Spleen (tissue), 11 donors: Measurements from ENCODE around the gene ZAR1L. TPM values are rescaled to one million over a fixed set of nuclear protein-coding genes. Genes with fewer than 3 reads are reported as not detected.

ENCODE experiments used
- DNase-seq: peaks from one replicate; pipeline ENCODE4 v3.0.0-alpha.2; 2020
- H3K27ac ChIP-seq, 8 donors: fragments of 200-600 bp; sonication (generic) in 7 of 8; 1 replicate in 4 of 8; 2 replicates in 4 of 8; pipeline versions ENCODE4 v1.5.0 to v1.8.0; 2016 to 2021; ENCODE audit warnings: inconsistent platforms in 4 of 8, mild to moderate bottlenecking in 4 of 8, moderate library complexity in 1 of 8
- H3K27me3 ChIP-seq, 7 donors: fragments of 200-600 bp; sonication (generic) in 6 of 7; replicated peaks in 1 of 7; 1 replicate in 4 of 7; 2 replicates in 3 of 7; pipeline versions ENCODE4 v1.5.0 to v1.8.0; 2016 to 2021; ENCODE audit warnings: inconsistent platforms in 3 of 7, mild to moderate bottlenecking in 1 of 7
- H3K36me3 ChIP-seq, 6 donors: fragments of 200-600 bp; sonication (generic) in 5 of 6; 1 replicate in 4 of 6; 2 replicates in 2 of 6; pipeline versions ENCODE4 v1.5.0 to v1.8.0; 2016 to 2021; ENCODE audit warnings: inconsistent platforms in 2 of 6
- H3K4me1 ChIP-seq, 6 donors: fragments of 200-600 bp; sonication (generic) in 5 of 6; 1 replicate in 3 of 6; 2 replicates in 3 of 6; pipeline versions ENCODE4 v1.5.0 to v1.8.0; 2016 to 2021; ENCODE audit warnings: inconsistent platforms in 3 of 6
- H3K4me3 ChIP-seq, 8 donors: fragments of 200-600 bp; sonication (generic) in 7 of 8; 1 replicate in 4 of 8; 2 replicates in 4 of 8; pipeline versions ENCODE4 v1.5.0 to v1.8.0; 2016 to 2021; ENCODE audit warnings: inconsistent platforms in 4 of 8, mild to moderate bottlenecking in 4 of 8, moderate library complexity in 2 of 8
- H3K9me3 ChIP-seq, 8 donors: fragments of 200-600 bp; sonication (generic) in 7 of 8; 1 replicate in 4 of 8; 2 replicates in 4 of 8; pipeline versions ENCODE4 v1.5.0 to v1.8.0; 2016 to 2021; ENCODE audit warnings: inconsistent platforms in 4 of 8
- CTCF ChIP-seq, 11 experiments: fragments of 200-600 bp in 7 of 11; fragments of 450-650 bp in 4 of 11; sonication (generic) in 4 of 11; IDR thresholded peaks in 8 of 11; conservative IDR thresholded peaks in 3 of 11; 1 replicate in 7 of 11; 2 replicates in 4 of 11; pipeline versions ENCODE4 v1.4.0 to v1.8.0; 2016 to 2021; ENCODE audit warnings: antibody characterized with exemption in 11 of 11, inconsistent platforms in 4 of 11, mild to moderate bottlenecking in 1 of 11
- POLR2A ChIP-seq, 3 donors: fragments of 450-650 bp; IDR thresholded peaks; one replicate each; pipeline ENCODE4 v1.5.1; 2017; ENCODE audit warnings: antibody characterized with exemption in 3 of 3, mild to moderate bottlenecking in 1 of 3
- POLR2AphosphoS5 ChIP-seq, 3 donors: sonication (generic); formaldehyde crosslinking; IDR thresholded peaks; one replicate each; pipeline ENCODE4 v1.5.1; 2017; ENCODE audit warnings: antibody characterized with exemption in 3 of 3
- WGBS, 5 donors: extraction: QIAGEN DNeasy Blood & Tissue Kit in 3 of 5; methylation state at CpG; one replicate each; pipeline versions ENCODE4 v1.1.5 to v1.1.7; 2013 to 2018; 5-methylcytosine and 5-hydroxymethylcytosine counted together
- intact Hi-C: fragments of 100-400 bp; cut with DNase I; formaldehyde crosslinking; loops from one replicate; pipeline ENCODE4 v1.15.0; 2023; ENCODE audit warnings: low total_unique reads
- polyA plus RNA-seq, 3 donors: library from polyadenylated mRNA; stranded (reverse); fragments of 200-250 nt; gene quantifications; one replicate each; pipeline ENCODE4 v1.2.1, GENCODE V29; 2013
- total RNA-seq, 7 donors: library from RNA; depleted of rRNA in 3 of 7; stranded (reverse); fragments of >200 nt in 3 of 7; fragmentation: NEBNext Ultra II Directional in 4 of 7; extraction: Animal tissue kit (Norgen Biotek cat#: 25700) in 4 of 7; gene quantifications; one replicate each; pipeline versions ENCODE4 v1.1.0 to v1.2.1, GENCODE V29; 2016 to 2021
- donor health status: healthy with polysubstance abuse.
- donor health status: DM: no; HTN: no; CAD: no; lungs with moderate emphysema.
- donor health status: DM: no; HTN: no; CAD: no.
- donor health status: Bipolar disorder and iron deficiency.
- donor health status: healthy.
- donor health status: DM: no; HTN: no; CAD: no.
- donor health status: DM: yes; HTN: yes; CAD: no.

ZAR1L gene
- total and polyA plus RNA-seq, 10 donors, result 0.09 TPM; not detected in 9

GRCh38 chr13:32256243-32256642 lies 58.9 kb downstream of the ZAR1L start:
- peaks cover 0 to 82% (median 0%) of the 10 kb centered on the region in 6 donors for H3K36me3 ChIP-seq
- 87 to 97% (median 91%) methylated on average over 4 of the region's 4 CpGs for whole genome bisulfite sequencing, 5 donors
- peaks cover 0 to 6% (median under 1%) of the 10 kb centered on the region in 6 donors for H3K4me1 ChIP-seq
- no peaks in the 10 kb centered on the region for H3K9me3 ChIP-seq
- H3K4me3 ChIP-seq, result no peak overlapping the region
- no peaks in the 10 kb centered on the region for H3K27me3 ChIP-seq
- TF ChIP-seq CTCF (IDR thresholded peaks at IDR 0.05 in 8 of 11, conservative IDR thresholded peaks at IDR 0.05 in 3 of 11) (no peak), POLR2AphosphoS5 (IDR thresholded peaks at IDR 0.05) (no peak), POLR2A (IDR thresholded peaks at IDR 0.05) (no peak)
- intact Hi-C loops, result no loop called here
- DNase-seq, result no peak
- H3K27ac ChIP-seq, result no peak overlapping the region

DNA sequence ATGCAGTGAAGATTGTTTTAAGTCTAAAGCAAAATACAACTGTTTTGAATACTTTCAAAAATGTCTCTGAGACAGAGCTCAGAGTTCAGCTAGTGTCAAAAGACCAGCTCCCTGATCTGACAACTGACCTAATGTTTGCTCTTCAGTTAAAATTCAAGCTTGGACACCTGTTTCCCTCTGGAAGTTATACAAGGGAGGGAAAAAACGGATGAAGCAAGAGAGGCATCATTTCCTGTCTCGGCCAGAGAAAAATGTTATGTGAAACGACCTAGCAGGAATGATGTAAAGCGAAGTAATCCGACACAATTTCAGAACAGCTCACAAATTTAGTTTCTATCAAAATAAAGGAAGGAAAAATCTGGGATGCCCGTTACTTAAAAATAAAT lies 59.4 kb downstream of the ZAR1L start:
- TF ChIP-seq POLR2A (IDR thresholded peaks at IDR 0.05) (no peak), POLR2AphosphoS5 (IDR thresholded peaks at IDR 0.05) (no peak), CTCF (IDR thresholded peaks at IDR 0.05 in 8 of 11, conservative IDR thresholded peaks at IDR 0.05 in 3 of 11) (no peak)
- Histone ChIP-seq H3K4me1 (peaks cover 0 to 3% (median 0%) of the 10 kb centered on the region in 6 donors), H3K27me3 (no peaks in the 10 kb centered on the region), H3K27ac (no peak overlapping the region), H3K9me3 (no peaks in the 10 kb centered on the region), H3K36me3 (peaks cover 0 to 87% (median 0%) of the 10 kb centered on the region in 6 donors), H3K4me3 (no peak overlapping the region)
- WGBS, 5 donors, result 53 to 75% (median 69%) methylated on average over 6 of the region's 6 CpGs
- intact Hi-C loops, result no loop called here
- DNase-seq, result no peak

DNA sequence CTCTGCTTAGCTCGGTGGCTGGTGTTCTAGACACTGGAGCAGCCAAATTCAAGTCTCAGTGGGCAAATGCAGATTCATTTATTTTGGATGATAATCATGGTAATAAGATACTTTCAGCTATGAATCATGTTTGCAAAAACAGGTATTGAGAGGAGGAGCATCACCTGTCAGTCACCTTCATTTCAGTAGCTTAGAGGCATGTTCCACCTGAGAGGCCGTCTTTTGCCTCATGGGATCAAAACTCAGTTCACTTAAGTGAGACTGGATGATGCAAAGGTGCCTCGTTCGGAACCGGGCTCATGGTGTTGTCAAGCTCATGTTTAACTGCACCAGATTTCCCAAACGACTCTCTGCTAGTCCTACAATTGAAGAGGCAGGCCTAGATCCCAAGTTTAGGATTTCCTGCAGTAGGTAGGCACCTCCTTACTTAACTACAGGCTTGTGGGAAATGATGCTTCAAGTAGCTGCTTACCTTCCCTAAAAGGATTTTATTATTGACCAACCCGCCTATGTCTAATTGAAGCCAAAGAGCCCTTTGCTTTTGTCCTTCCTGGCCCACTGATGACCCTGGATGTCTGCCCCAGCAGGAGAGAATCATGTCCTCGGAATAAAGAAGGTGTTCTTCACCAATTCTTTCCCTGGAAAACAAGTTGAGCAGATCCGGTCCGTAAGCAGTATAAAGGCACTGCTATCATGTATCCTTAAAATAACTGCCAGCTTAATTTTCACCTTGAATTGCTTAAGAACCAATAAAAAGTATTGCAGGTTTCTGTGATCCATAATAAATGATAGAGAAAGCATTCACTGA lies 60.0 kb downstream of the ZAR1L start:
- intact Hi-C loops, result no loop called here
- H3K9me3 ChIP-seq, result no peaks in the 10 kb centered on the region
- TF ChIP-seq POLR2AphosphoS5 (IDR thresholded peaks at IDR 0.05) (no peak), POLR2A (IDR thresholded peaks at IDR 0.05) (no peak), CTCF (IDR thresholded peaks at IDR 0.05 in 8 of 11, conservative IDR thresholded peaks at IDR 0.05 in 3 of 11) (no peak)
- peaks cover 0 to 93% (median 0%) of the 10 kb centered on the region in 6 donors for H3K36me3 ChIP-seq
- H3K4me3 ChIP-seq, result no peak overlapping the region
- peaks cover 0 to 3% (median 0%) of the 10 kb centered on the region in 6 donors for H3K4me1 ChIP-seq
- WGBS, 5 donors, result 88 to 92% (median 90%) methylated on average over 10 of the region's 10 CpGs
- H3K27ac ChIP-seq, result no peak overlapping the region
- no peaks in the 10 kb centered on the region for H3K27me3 ChIP-seq
- DNase-seq, result no peak

DNA sequence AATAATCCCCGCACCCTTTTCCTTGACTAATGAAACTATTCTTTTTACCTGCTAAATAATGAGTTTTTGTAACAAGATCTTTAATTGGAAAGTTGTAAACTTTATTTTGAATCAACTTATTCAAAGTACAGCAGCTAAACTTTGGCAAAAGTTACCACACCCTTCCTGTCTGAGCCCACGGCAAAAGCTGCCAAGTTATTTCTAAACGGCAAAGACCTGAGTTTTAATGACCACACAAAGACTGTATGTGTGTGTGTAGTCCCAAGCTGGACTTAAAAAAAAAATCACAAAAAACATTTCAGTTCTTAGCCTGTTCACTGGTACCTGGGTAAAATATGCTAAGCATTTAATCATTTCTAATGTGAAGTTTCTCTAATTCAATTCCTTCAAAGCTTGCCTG lies 60.7 kb downstream of the ZAR1L start:
- intact Hi-C loops, result no loop called here

More for the DNA sequence above, 60.7 kb downstream of the ZAR1L start:
- TF ChIP-seq POLR2AphosphoS5 (IDR thresholded peaks at IDR 0.05) (no peak), POLR2A (IDR thresholded peaks at IDR 0.05) (no peak), CTCF (IDR thresholded peaks at IDR 0.05 in 8 of 11, conservative IDR thresholded peaks at IDR 0.05 in 3 of 11) (no peak)
- DNase-seq, result no peak
- Histone ChIP-seq H3K9me3 (no peaks in the 10 kb centered on the region), H3K27me3 (no peaks in the 10 kb centered on the region), H3K4me1 (peaks cover 0 to 3% (median under 1%) of the 10 kb centered on the region in 6 donors), H3K4me3 (no peak overlapping the region), H3K27ac (no peak overlapping the region), H3K36me3 (peaks cover 0 to 98% (median 0%) of the 10 kb centered on the region in 6 donors)
- WGBS, 5 donors, result 46 to 67% (median 56%) methylated on average over 3 of the region's 3 CpGs
